Measurements from ENCODE around the gene LRRC3C. TPM values are rescaled to one million over a fixed set of nuclear protein-coding genes. Genes with fewer than 3 reads are reported as not detected.
A peak's percentile ranks its signal among the peaks of the same experiment; 100 is the strongest.

Gene LRRC3C
- total and polyA plus RNA-seq, 7 donors = 0.07 TPM; not detected in 6

GRCh38 chr17:39973496-39973895, 46.0 kb downstream of the LRRC3C start:
- no peaks in the 10 kb centered on the region for H3K4me1 ChIP-seq
- TF ChIP-seq CTCF (IDR thresholded peaks at IDR 0.05) (no peak), POLR2A (IDR thresholded peaks at IDR 0.05) (no peak), POLR2AphosphoS5 (IDR thresholded peaks at IDR 0.05) (no peak), EP300 (IDR thresholded peaks at IDR 0.05) (no peak)
- peaks cover 0 to 7% (median 0%) of the 10 kb centered on the region in 3 donors for H3K27me3 ChIP-seq
- H3K27ac ChIP-seq = no peak overlapping the region
- intact Hi-C loops (cut with DNase I) = loop anchor here (10.0 kb wide), 1 partner anchor 349 kb away; the partner anchor contains the start of gene PPP1R1B
- DNase-seq = no peak
- H3K9me3 ChIP-seq = no peaks in the 10 kb centered on the region
- H3K4me3 ChIP-seq = no peak overlapping the region
- H3K36me3 ChIP-seq = no peaks in the 10 kb centered on the region
- WGBS, 2 donors = 89 to 94% methylated on average over 2 of the region's 2 CpGs

- Histone ChIP-seq H3K4me1 (peaks cover 0 to 7% (median 2%) of the 10 kb centered on the region in 4 donors), H3K9me3 (no peaks in the 10 kb centered on the region), H3K27ac (no peak overlapping the region), H3K36me3 (no peaks in the 10 kb centered on the region), H3K4me3 (no peak overlapping the region), H3K27me3 (peaks cover 0 to 7% (median 0%) of the 10 kb centered on the region in 3 donors)
- WGBS, 2 donors = 82 to 83% methylated on average over 5 of the region's 5 CpGs
- no peak for TF ChIP-seq EP300 (IDR thresholded peaks at IDR 0.05)
- no peak for TF ChIP-seq POLR2AphosphoS5 (IDR thresholded peaks at IDR 0.05)
- no peak for TF ChIP-seq CTCF (IDR thresholded peaks at IDR 0.05)
- TF ChIP-seq POLR2A (IDR thresholded peaks at IDR 0.05) = no peak
- intact Hi-C loops (cut with DNase I) = loop anchor here (10.0 kb wide), 1 partner anchor 350 kb away; the partner anchor contains the start of gene PPP1R1B
- no peak for DNase-seq
Observed at GRCh38 chr17:39974433-39974832, 46.9 kb downstream of the LRRC3C start.

GRCh38 chr17:39975801-39976200, 48.3 kb downstream of the LRRC3C start:
- H3K9me3 ChIP-seq = no peaks in the 10 kb centered on the region
- H3K27ac ChIP-seq = no peak overlapping the region
- H3K27me3 ChIP-seq = peaks cover 0 to 3% (median 0%) of the 10 kb centered on the region in 3 donors
- H3K4me3 ChIP-seq = no peak overlapping the region
- peaks cover 0 to 15% (median 8%) of the 10 kb centered on the region in 4 donors for H3K4me1 ChIP-seq
- no peak for TF ChIP-seq CTCF (IDR thresholded peaks at IDR 0.05)
- TF ChIP-seq EP300 (IDR thresholded peaks at IDR 0.05) = no peak
- TF ChIP-seq POLR2A (IDR thresholded peaks at IDR 0.05) = no peak
- 74 to 80% methylated on average over 4 of the region's 4 CpGs for WGBS, 2 donors
- DNase-seq = no peak
- intact Hi-C loops (cut with DNase I) = loop anchor here (10.0 kb wide), 1 partner anchor 351 kb away; the partner anchor contains the start of gene PPP1R1B
- no peaks in the 10 kb centered on the region for H3K36me3 ChIP-seq

GRCh38 chr17:39979016-39979670, 51.6 kb downstream of the LRRC3C start:
- H3K27me3 ChIP-seq = peaks cover 0 to 3% (median 0%) of the 10 kb centered on the region in 3 donors
- H3K4me3 ChIP-seq = no peak overlapping the region
- no peaks in the 10 kb centered on the region for H3K9me3 ChIP-seq
- TF ChIP-seq EP300 (IDR thresholded peaks at IDR 0.05) (no peak), POLR2AphosphoS5 (IDR thresholded peaks at IDR 0.05) (no peak), CTCF (IDR thresholded peaks at IDR 0.05) (no peak), POLR2A (IDR thresholded peaks at IDR 0.05) (no peak)
- H3K4me1 ChIP-seq = peaks cover 0 to 40% (median 30%) of the 10 kb centered on the region in 4 donors
- peak overlapping the region in 1 of 4 donors; percentile 97 for H3K27ac ChIP-seq
- WGBS, 2 donors = 80 to 85% methylated on average over 5 of the region's 5 CpGs
- intact Hi-C loops (cut with DNase I) = loop anchor here (10.0 kb wide), 1 partner anchor 354 kb away; the partner anchor contains the start of gene PPP1R1B
- peaks cover 0 to 1% (median under 1%) of the 10 kb centered on the region in 4 donors for H3K36me3 ChIP-seq
- DNase-seq = no peak

Data from sigmoid colon (tissue), 7 donors.